HepG2 (cell line): Measurements from ENCODE around the gene WNT10A. TPM values are rescaled to one million over a fixed set of nuclear protein-coding genes. Genes with fewer than 3 reads are reported as not detected.
A peak's percentile ranks its signal among the peaks of the same experiment; 100 is the strongest.

Source experiments
- JARID2 ChIP-seq: sonication (generic); formaldehyde crosslinking; IDR thresholded peaks from 2 replicates; pipeline ENCODE4 v1.8.1; 2023; ENCODE audit warnings: missing genetic modification reagents, inconsistent platforms; ENCODE audit not compliant: insufficient replicate concordance
- MED8 ChIP-seq: sonication (generic); formaldehyde crosslinking; IDR thresholded peaks from 2 replicates; pipeline ENCODE4 v1.8.1; 2023; ENCODE audit warnings: mild to moderate bottlenecking, missing genetic modification reagents; ENCODE audit not compliant: insufficient replicate concordance
- RARA ChIP-seq: IDR thresholded peaks from 2 replicates; pipeline ENCODE4 v1.6.1; 2016; ENCODE audit warnings: missing genetic modification reagents, missing compliant biosample characterization
- ZBTB21 ChIP-seq: sonication (generic); formaldehyde crosslinking; IDR thresholded peaks from 2 replicates; pipeline ENCODE4 v1.4.0; 2020; ENCODE audit warnings: missing genetic modification reagents
- ZHX1 ChIP-seq: sonication (generic); formaldehyde crosslinking; IDR thresholded peaks from 2 replicates; pipeline ENCODE4 v1.8.1; 2022; ENCODE audit warnings: low read depth, mild to moderate bottlenecking, missing genetic modification reagents
- ZNF143 ChIP-seq: sonication (generic); formaldehyde crosslinking; IDR thresholded peaks from 2 replicates; pipeline ENCODE4 v1.4.0; 2020; ENCODE audit warnings: missing genetic modification reagents
- ZNF460 ChIP-seq: sonication (generic); formaldehyde crosslinking; IDR thresholded peaks from 2 replicates; pipeline ENCODE4 v1.5.1; 2020; ENCODE audit warnings: missing genetic modification reagents, mild to moderate bottlenecking, borderline replicate concordance
- ZNF670 ChIP-seq: sonication (generic); formaldehyde crosslinking; IDR thresholded peaks from 2 replicates; pipeline ENCODE4 v1.8.0; 2022; ENCODE audit warnings: mild to moderate bottlenecking, missing genetic modification reagents, borderline replicate concordance
- ZNF770 ChIP-seq: sonication (generic); formaldehyde crosslinking; IDR thresholded peaks from 2 replicates; pipeline ENCODE4 v1.5.0; 2020; ENCODE audit warnings: mild to moderate bottlenecking, missing genetic modification reagents
- polyA plus RNA-seq, 8 experiments: library from polyadenylated mRNA; depleted of rRNA in 3 of 8; stranded (reverse) in 7 of 8; unstranded in 1 of 8; fragments of >200 nt; fragmentation: Illumina TruSeq in 4 of 8; extraction: Trizol in 4 of 8; gene quantifications; 2 replicates each; pipeline versions ENCODE4 v1.2.1 to v1.2.3, GENCODE V29; 2011 to 2016; ENCODE audit warnings: low read depth in 4 of 8, missing spikeins in 1 of 8, mixed read lengths in 1 of 8; ENCODE audit not compliant: insufficient read depth in 1 of 8
- total RNA-seq, 5 experiments: library from RNA; depleted of rRNA; stranded (reverse); fragments of >200 nt; fragmentation: Illumina TruSeq; extraction: Trizol; gene quantifications; 2 replicates each; pipeline ENCODE4 v1.2.3, GENCODE V29; 2016; ENCODE audit warnings: low read depth in 1 of 5
- TF ChIP-seq, protein P1 (sequence below): sonication (generic); formaldehyde crosslinking; IDR thresholded peaks from 2 replicates; pipeline ENCODE4 v1.5.0; 2020; ENCODE audit warnings: mild to moderate bottlenecking, missing genetic modification reagents, borderline replicate concordance
- TF ChIP-seq, protein P2 (sequence below): sonication (generic); formaldehyde crosslinking; IDR thresholded peaks from 2 replicates; pipeline ENCODE4 v1.8.0; 2022; ENCODE audit warnings: missing genetic modification reagents, mild to moderate bottlenecking, moderate library complexity, borderline replicate concordance
- TF ChIP-seq, protein P3 (sequence below): sonication (generic); formaldehyde crosslinking; IDR thresholded peaks from 2 replicates; pipeline ENCODE4 v1.5.1; 2020; ENCODE audit warnings: missing genetic modification reagents, mild to moderate bottlenecking, borderline replicate concordance
- TF ChIP-seq, protein P4 (sequence below): sonication (generic); formaldehyde crosslinking; IDR thresholded peaks from 2 replicates; pipeline ENCODE4 v1.8.0; 2022; ENCODE audit warnings: missing genetic modification reagents, mild to moderate bottlenecking, borderline replicate concordance

WNT10A gene
- total and polyA plus RNA-seq, 2 of the 13 experiments (the other 11 are each of a cell fraction or from before 2014, with no cell fraction given), result 0.03 TPM; not detected in 1

DNA sequence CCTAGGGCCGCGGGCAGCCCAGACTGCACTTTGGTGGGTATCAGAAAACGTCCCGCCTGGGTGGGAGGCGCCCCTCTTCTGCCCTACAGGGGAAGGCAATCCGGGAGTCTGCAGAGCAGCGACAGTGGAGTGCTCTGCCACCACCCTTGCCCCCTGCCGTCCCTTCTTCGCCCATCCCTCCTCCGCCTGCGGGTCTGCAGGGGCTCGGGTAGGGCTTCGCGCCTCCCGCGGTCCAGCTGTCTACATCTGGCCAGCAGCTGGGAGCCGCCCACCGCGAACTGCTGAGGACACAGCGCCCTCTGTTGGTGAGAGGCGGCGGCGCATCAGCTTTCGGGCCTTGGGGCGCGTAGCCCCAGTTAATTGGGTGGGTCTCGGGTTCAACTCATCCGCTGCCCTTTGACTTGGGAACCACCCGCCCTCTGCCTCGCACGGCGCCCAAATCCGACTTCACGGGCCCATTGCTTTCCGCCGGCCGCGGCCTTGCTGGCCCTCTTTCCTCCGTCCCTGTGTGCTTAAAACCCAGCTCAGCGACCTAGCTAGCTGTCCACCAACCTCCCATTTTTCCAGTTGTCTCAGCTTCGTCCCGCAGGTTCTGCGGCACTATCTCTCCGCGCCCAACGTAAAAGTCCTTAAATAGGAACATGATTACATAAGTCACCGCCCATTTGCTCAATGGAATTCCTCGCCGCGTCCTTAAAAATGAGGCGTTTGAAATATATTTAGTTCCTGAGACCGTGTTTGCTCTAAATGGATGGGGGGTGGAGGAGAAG is 17.6 kb downstream of the WNT10A start (continued):
- no peak for TF ChIP-seq ZBTB21 (CRISPR knock-in tag)
- TF ChIP-seq RARA, result no peak
- TF ChIP-seq, protein P1, sequence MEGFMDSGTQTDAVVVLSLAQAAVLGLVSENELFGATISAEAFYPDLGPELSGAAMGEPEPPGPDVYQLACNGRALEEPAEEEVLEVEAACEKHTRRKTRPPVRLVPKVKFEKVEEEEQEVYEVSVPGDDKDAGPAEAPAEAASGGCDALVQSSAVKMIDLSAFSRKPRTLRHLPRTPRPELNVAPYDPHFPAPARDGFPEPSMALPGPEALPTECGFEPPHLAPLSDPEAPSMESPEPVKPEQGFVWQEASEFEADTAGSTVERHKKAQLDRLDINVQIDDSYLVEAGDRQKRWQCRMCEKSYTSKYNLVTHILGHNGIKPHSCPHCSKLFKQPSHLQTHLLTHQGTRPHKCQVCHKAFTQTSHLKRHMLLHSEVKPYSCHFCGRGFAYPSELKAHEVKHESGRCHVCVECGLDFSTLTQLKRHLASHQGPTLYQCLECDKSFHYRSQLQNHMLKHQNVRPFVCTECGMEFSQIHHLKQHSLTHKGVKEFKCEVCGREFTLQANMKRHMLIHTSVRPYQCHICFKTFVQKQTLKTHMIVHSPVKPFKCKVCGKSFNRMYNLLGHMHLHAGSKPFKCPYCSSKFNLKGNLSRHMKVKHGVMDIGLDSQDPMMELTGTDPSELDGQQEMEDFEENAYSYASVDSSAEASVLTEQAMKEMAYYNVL, result peak; percentile 71; the same call in 1 of the 2 replicates
- TF ChIP-seq ZNF460 (CRISPR knock-in tag), result no peak
- TF ChIP-seq, protein P2, sequence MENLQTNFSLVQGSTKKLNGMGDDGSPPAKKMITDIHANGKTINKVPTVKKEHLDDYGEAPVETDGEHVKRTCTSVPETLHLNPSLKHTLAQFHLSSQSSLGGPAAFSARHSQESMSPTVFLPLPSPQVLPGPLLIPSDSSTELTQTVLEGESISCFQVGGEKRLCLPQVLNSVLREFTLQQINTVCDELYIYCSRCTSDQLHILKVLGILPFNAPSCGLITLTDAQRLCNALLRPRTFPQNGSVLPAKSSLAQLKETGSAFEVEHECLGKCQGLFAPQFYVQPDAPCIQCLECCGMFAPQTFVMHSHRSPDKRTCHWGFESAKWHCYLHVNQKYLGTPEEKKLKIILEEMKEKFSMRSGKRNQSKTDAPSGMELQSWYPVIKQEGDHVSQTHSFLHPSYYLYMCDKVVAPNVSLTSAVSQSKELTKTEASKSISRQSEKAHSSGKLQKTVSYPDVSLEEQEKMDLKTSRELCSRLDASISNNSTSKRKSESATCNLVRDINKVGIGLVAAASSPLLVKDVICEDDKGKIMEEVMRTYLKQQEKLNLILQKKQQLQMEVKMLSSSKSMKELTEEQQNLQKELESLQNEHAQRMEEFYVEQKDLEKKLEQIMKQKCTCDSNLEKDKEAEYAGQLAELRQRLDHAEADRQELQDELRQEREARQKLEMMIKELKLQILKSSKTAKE (CRISPR knock-in tag), result no peak
- TF ChIP-seq ZNF670, result no peak
- TF ChIP-seq, protein P3, sequence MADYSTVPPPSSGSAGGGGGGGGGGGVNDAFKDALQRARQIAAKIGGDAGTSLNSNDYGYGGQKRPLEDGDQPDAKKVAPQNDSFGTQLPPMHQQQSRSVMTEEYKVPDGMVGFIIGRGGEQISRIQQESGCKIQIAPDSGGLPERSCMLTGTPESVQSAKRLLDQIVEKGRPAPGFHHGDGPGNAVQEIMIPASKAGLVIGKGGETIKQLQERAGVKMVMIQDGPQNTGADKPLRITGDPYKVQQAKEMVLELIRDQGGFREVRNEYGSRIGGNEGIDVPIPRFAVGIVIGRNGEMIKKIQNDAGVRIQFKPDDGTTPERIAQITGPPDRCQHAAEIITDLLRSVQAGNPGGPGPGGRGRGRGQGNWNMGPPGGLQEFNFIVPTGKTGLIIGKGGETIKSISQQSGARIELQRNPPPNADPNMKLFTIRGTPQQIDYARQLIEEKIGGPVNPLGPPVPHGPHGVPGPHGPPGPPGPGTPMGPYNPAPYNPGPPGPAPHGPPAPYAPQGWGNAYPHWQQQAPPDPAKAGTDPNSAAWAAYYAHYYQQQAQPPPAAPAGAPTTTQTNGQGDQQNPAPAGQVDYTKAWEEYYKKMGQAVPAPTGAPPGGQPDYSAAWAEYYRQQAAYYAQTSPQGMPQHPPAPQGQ (CRISPR knock-in tag), result no peak
- TF ChIP-seq MED8 (CRISPR knock-in tag), result no peak
- TF ChIP-seq, protein P4, sequence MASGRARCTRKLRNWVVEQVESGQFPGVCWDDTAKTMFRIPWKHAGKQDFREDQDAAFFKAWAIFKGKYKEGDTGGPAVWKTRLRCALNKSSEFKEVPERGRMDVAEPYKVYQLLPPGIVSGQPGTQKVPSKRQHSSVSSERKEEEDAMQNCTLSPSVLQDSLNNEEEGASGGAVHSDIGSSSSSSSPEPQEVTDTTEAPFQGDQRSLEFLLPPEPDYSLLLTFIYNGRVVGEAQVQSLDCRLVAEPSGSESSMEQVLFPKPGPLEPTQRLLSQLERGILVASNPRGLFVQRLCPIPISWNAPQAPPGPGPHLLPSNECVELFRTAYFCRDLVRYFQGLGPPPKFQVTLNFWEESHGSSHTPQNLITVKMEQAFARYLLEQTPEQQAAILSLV (CRISPR knock-in tag), result no peak
- no peak for TF ChIP-seq ZNF143
- no peak for TF ChIP-seq ZNF770 (CRISPR knock-in tag)
- TF ChIP-seq JARID2, result peak; percentile 90
- TF ChIP-seq ZHX1 (CRISPR knock-in tag), result no peak
